Tibial artery (tissue), 4 donors: ENCODE data around the gene WEE1.

Experiments used
- DNase-seq, 2 donors: peaks; one replicate each; pipeline ENCODE4 v3.0.0-alpha.2; 2019
- H3K27ac ChIP-seq, 2 donors: fragments of 200-600 bp; sonication (generic) in 1 of 2; 1 replicate in 1 of 2; 2 replicates in 1 of 2; pipeline ENCODE4 v1.5.1; 2018 to 2019; ENCODE audit warnings: mild to moderate bottlenecking in 1 of 2
- H3K27me3 ChIP-seq, 2 donors: fragments of 200-600 bp; sonication (generic) in 1 of 2; one replicate each; pipeline versions ENCODE4 v1.5.1 to v1.6.0; 2016 to 2019
- H3K36me3 ChIP-seq, 3 donors: fragments of 200-600 bp; sonication (generic) in 2 of 3; one replicate each; pipeline ENCODE4 v1.5.1; 2016 to 2019; ENCODE audit warnings: mild to moderate bottlenecking in 2 of 3
- H3K4me1 ChIP-seq, 4 donors: fragments of 200-600 bp; sonication (generic) in 2 of 4; 1 replicate in 3 of 4; 2 replicates in 1 of 4; pipeline ENCODE4 v1.5.1; 2016 to 2019
- H3K4me3 ChIP-seq, 2 donors: fragments of 200-600 bp; sonication (generic) in 1 of 2; 1 replicate in 1 of 2; 2 replicates in 1 of 2; pipeline ENCODE4 v1.5.1; 2018 to 2019; ENCODE audit warnings: mild to moderate bottlenecking in 2 of 2
- H3K9me3 ChIP-seq, 3 donors: fragments of 200-600 bp; sonication (generic) in 1 of 3; one replicate each; pipeline ENCODE4 v1.5.1; 2016 to 2019
- CTCF ChIP-seq, 2 experiments: fragments of 200-600 bp in 1 of 2; fragments of 450-650 bp in 1 of 2; IDR thresholded peaks; one replicate each; pipeline ENCODE4 v1.5.1; 2017 to 2019; ENCODE audit warnings: antibody characterized with exemption in 2 of 2, mild to moderate bottlenecking in 1 of 2, moderate library complexity in 1 of 2
- intact Hi-C: fragments of 100-400 bp; cut with DNase I; formaldehyde crosslinking; loops from one replicate; pipeline ENCODE4 v1.15.0; 2023; ENCODE audit warnings: low total_unique reads

Gene WEE1

GRCh38 chr11:9568161-9568853 is 5.2 kb upstream of the WEE1 start:
- DNase-seq = no peak
- TF ChIP-seq CTCF (IDR thresholded peaks at IDR 0.05) = no peak
- Histone ChIP-seq H3K4me3 (peak overlapping the region in 1 of 2 donors; percentile 9), H3K9me3 (no peaks in the 10 kb centered on the region), H3K27me3 (no peaks in the 10 kb centered on the region), H3K36me3 (no peaks in the 10 kb centered on the region), H3K4me1 (peaks cover 0 to 59% (median 45%) of the 10 kb centered on the region in 4 donors), H3K27ac (peak overlapping the region; percentile 88 to 93)
- intact Hi-C loops = no loop called here

GRCh38 chr11:9568854-9569587 is 4.4 kb upstream of the WEE1 start:
- Histone ChIP-seq H3K27me3 (no peaks in the 10 kb centered on the region), H3K4me1 (peaks cover 0 to 59% (median 45%) of the 10 kb centered on the region in 4 donors), H3K4me3 (peak overlapping the region; percentile 9 to 10), H3K9me3 (no peaks in the 10 kb centered on the region), H3K36me3 (no peaks in the 10 kb centered on the region), H3K27ac (peak overlapping the region; percentile 88 to 93)
- intact Hi-C loops = no loop called here
- peak; percentile 73 to 81 for DNase-seq
- TF ChIP-seq CTCF (IDR thresholded peaks at IDR 0.05) = no peak

GRCh38 chr11:9569588-9570164 is 3.8 kb upstream of the WEE1 start:
- intact Hi-C loops = no loop called here
- peak overlapping the region; percentile 88 to 93 for H3K27ac ChIP-seq
- no peaks in the 10 kb centered on the region for H3K9me3 ChIP-seq
- no peaks in the 10 kb centered on the region for H3K36me3 ChIP-seq
- DNase-seq = no peak
- H3K4me1 ChIP-seq = peaks cover 0 to 59% (median 45%) of the 10 kb centered on the region in 4 donors
- no peak for TF ChIP-seq CTCF (IDR thresholded peaks at IDR 0.05)
- H3K27me3 ChIP-seq = no peaks in the 10 kb centered on the region
- peak overlapping the region in 1 of 2 donors; percentile 9 for H3K4me3 ChIP-seq

GRCh38 chr11:9570313-9571025 is 3.0 kb upstream of the WEE1 start:
- intact Hi-C loops = no loop called here
- no peak for TF ChIP-seq CTCF (IDR thresholded peaks at IDR 0.05)
- Histone ChIP-seq H3K4me3 (no peak overlapping the region), H3K4me1 (peaks cover 0 to 53% (median 41%) of the 10 kb centered on the region in 4 donors), H3K9me3 (no peaks in the 10 kb centered on the region), H3K27me3 (no peaks in the 10 kb centered on the region), H3K36me3 (no peaks in the 10 kb centered on the region), H3K27ac (peak overlapping the region; percentile 88 to 93)
- DNase-seq = no peak

- no peaks in the 10 kb centered on the region for H3K9me3 ChIP-seq
- no peak for TF ChIP-seq CTCF (IDR thresholded peaks at IDR 0.05)
- H3K4me1 ChIP-seq = peaks cover 0 to 45% (median 35%) of the 10 kb centered on the region in 4 donors
- no peaks in the 10 kb centered on the region for H3K36me3 ChIP-seq
- intact Hi-C loops = no loop called here
- no peak overlapping the region for H3K4me3 ChIP-seq
- no peak for DNase-seq
- no peaks in the 10 kb centered on the region for H3K27me3 ChIP-seq
- H3K27ac ChIP-seq = peak overlapping the region; percentile 96 to 98
Observed at GRCh38 chr11:9571071-9571762, 2.3 kb upstream of the WEE1 start.
